GM12878 (cell line): Measurements from ENCODE around the gene EIF3D. TPM values are rescaled to one million over a fixed set of nuclear protein-coding genes. Genes with fewer than 3 reads are reported as not detected.

Experiments
- ATAC-seq: fragments of 200-7000 bp; cut with Tn5 transposase; 3 replicates; pipeline ENCODE4 v1.9.1; 2020; ENCODE audit warnings: mild to moderate bottlenecking, moderate library complexity
- BruUV-seq: library from RNA; stranded (reverse); fragments of 400-500 nt; replicated peaks from 2 replicates; lab custom pipeline; 2021; lab: Mats Ljungman, UMichigan
- CTCF ChIA-PET: fragments of 300-600 bp; sonication (Branson Sonifier 250); formaldehyde crosslinking; extraction: SDS; loops from one replicate; lab custom pipeline; 2021; ENCODE audit warnings: inconsistent platforms; lab: Yijun Ruan, JAX
- POLR2A ChIA-PET: fragments of 350-600 bp; formaldehyde crosslinking; extraction: SDS; loops from one replicate; lab custom pipeline; 2021; ENCODE audit warnings: inconsistent platforms; lab: Charles Lee
- RAD21 ChIA-PET: fragments of 300-600 bp; sonication (Branson Sonifier 250); formaldehyde crosslinking; loops from one replicate; lab custom pipeline; 2023; ENCODE audit warnings: antibody characterized with exemption; ENCODE audit not compliant: unreplicated experiment; lab: Charles Lee
- SMC1A ChIA-PET: fragments of 300-600 bp; sonication (Branson Sonifier 250); formaldehyde crosslinking; loops from one replicate; lab custom pipeline; 2023; ENCODE audit not compliant: unreplicated experiment, uncharacterized antibody; lab: Charles Lee
- DNase-seq: peaks from one replicate; pipeline ENCODE4 v3.0.0-alpha.2; 2011; ENCODE audit warnings: low read depth, low spot score
- FAIRE-seq: peaks from 3 replicates; lab custom pipeline; 2011; peaks lifted over from hg19 to GRCh38; lab: Jason Lieb, UNC
- H2AFZ ChIP-seq: 2 replicates; pipeline ENCODE4 v1.6.0; 2011; ENCODE audit warnings: low read depth, low read length, control low read depth; ENCODE audit not compliant: control insufficient read depth
- H3K27ac ChIP-seq: 2 replicates; pipeline ENCODE4 v1.5.1; 2011; ENCODE audit warnings: control low read depth; ENCODE audit not compliant: control insufficient read depth, insufficient read depth
- H3K27me3 ChIP-seq, 2 experiments: replicated peaks in 1 of 2; 2 replicates each; pipeline versions ENCODE4 v1.6.0 to v1.6.1; 2011; ENCODE audit warnings: low read length in 1 of 2; ENCODE audit not compliant: control insufficient read depth in 2 of 2, insufficient read depth in 2 of 2
- H3K36me3 ChIP-seq, 2 experiments: 2 replicates each; pipeline ENCODE4 v1.5.1; 2011; ENCODE audit warnings: low read length in 1 of 2; ENCODE audit not compliant: control insufficient read depth in 2 of 2, insufficient read depth in 2 of 2
- H3K4me1 ChIP-seq: 2 replicates; pipeline ENCODE4 v1.6.1; 2011; ENCODE audit warnings: mild to moderate bottlenecking, low read length, moderate library complexity, mixed read lengths; ENCODE audit not compliant: control insufficient read depth, insufficient read depth
- H3K4me2 ChIP-seq: 2 replicates; pipeline ENCODE4 v1.6.0; 2011; ENCODE audit warnings: control low read depth; ENCODE audit not compliant: control insufficient read depth, insufficient read depth
- H3K4me3 ChIP-seq: fragments of 200-600 bp; sonication (generic); 2 replicates; pipeline ENCODE4 v1.5.1; 2016
- H3K79me2 ChIP-seq: 2 replicates; pipeline ENCODE4 v1.6.0; 2011; ENCODE audit warnings: low read length; ENCODE audit not compliant: control insufficient read depth, insufficient read depth
- H3K9ac ChIP-seq: 2 replicates; pipeline ENCODE4 v1.8.0; 2011; ENCODE audit warnings: low read length, control low read depth, mixed read lengths; ENCODE audit not compliant: control insufficient read depth, insufficient read depth
- H3K9me3 ChIP-seq: replicated peaks from 3 replicates; pipeline ENCODE4 v1.5.1; 2011; ENCODE audit warnings: mild to moderate bottlenecking, low read length; ENCODE audit not compliant: control insufficient read depth, insufficient read depth
- H4K20me1 ChIP-seq: 2 replicates; pipeline ENCODE4 v1.6.0; 2011; ENCODE audit not compliant: control insufficient read depth, insufficient read depth
- ASH2L ChIP-seq: fragments of 300-600, 200-600 bp; sonication (generic); IDR thresholded peaks from 2 replicates; pipeline ENCODE4 v1.6.1; 2017; ENCODE audit warnings: low read depth, mild to moderate bottlenecking, borderline replicate concordance
- BCL11A ChIP-seq: IDR thresholded peaks from 2 replicates; pipeline ENCODE4 v1.6.1; 2011; ENCODE audit warnings: low read depth, low read length
- CHD4 ChIP-seq: fragments of 200-600 bp; sonication (generic); IDR thresholded peaks from 2 replicates; pipeline ENCODE4 v1.6.1; 2016; ENCODE audit warnings: mild to moderate bottlenecking
- EGR1 ChIP-seq, 2 experiments: IDR thresholded peaks; 1 replicate in 1 of 2; 2 replicates in 1 of 2; pipeline ENCODE4 v1.6.1; 2011 to 2012; ENCODE audit warnings: low read depth in 2 of 2, low read length in 2 of 2, borderline replicate concordance in 1 of 2, mild to moderate bottlenecking in 1 of 2, moderate library complexity in 1 of 2
- ETV6 ChIP-seq, 2 experiments: fragments of 450-650 bp in 1 of 2; IDR thresholded peaks in 1 of 2; conservative IDR thresholded peaks in 1 of 2; 2 replicates each; pipeline ENCODE4 v1.6.1; 2014; ENCODE audit warnings: antibody characterized with exemption in 1 of 2, borderline replicate concordance in 1 of 2, low read depth in 1 of 2, mild to moderate bottlenecking in 1 of 2, moderate library complexity in 1 of 2
- FOXK2 ChIP-seq: fragments of 450-650 bp; IDR thresholded peaks from 2 replicates; pipeline ENCODE4 v1.6.1; 2017; ENCODE audit warnings: mild to moderate bottlenecking, moderate library complexity
- HCFC1 ChIP-seq: fragments of 150-350 bp; IDR thresholded peaks from 2 replicates; pipeline ENCODE4 v1.6.1; 2014; ENCODE audit warnings: low read length
- MYB ChIP-seq: fragments of 150-350 bp; IDR thresholded peaks from 2 replicates; pipeline ENCODE4 v1.6.1; 2014; ENCODE audit warnings: mild to moderate bottlenecking, low read depth, low read length, borderline replicate concordance
- NRF1 ChIP-seq: conservative IDR thresholded peaks from 2 replicates; pipeline ENCODE4 v1.6.1; 2011; ENCODE audit warnings: mild to moderate bottlenecking, low read depth, low read length, improper control_type of control experiment
- POLR2A ChIP-seq: IDR thresholded peaks from 2 replicates; pipeline ENCODE4 v1.6.1; 2011; ENCODE audit warnings: low read depth, mild to moderate bottlenecking, low read length
- POLR2AphosphoS5 ChIP-seq: IDR thresholded peaks from 2 replicates; pipeline ENCODE4 v1.6.1; 2011; ENCODE audit warnings: mild to moderate bottlenecking, low read length, inconsistent platforms
- POU2F2 ChIP-seq: IDR thresholded peaks from 3 replicates; pipeline ENCODE4 v1.6.1; 2011; ENCODE audit warnings: low read depth, mild to moderate bottlenecking, low read length, borderline replicate concordance
- TBL1XR1 ChIP-seq: IDR thresholded peaks from 2 replicates; pipeline ENCODE4 v1.6.1; 2012; ENCODE audit warnings: low read depth, low read length, improper control_type of control experiment
- TCF12 ChIP-seq: IDR thresholded peaks from 2 replicates; pipeline ENCODE4 v1.6.1; 2011; ENCODE audit warnings: low read depth, mild to moderate bottlenecking, low read length
- YY1 ChIP-seq: IDR thresholded peaks from 2 replicates; pipeline ENCODE4 v1.6.1; 2011; ENCODE audit warnings: low read depth, mild to moderate bottlenecking, low read length
- WGBS: methylation state at CpG from one replicate; pipeline ENCODE4 v1.1.6; 2016; ENCODE audit warnings: low lambda C conversion rate; ENCODE audit not compliant: insufficient replicate concordance, insufficient coverage; ENCODE audit errors: missing lambda C conversion rate; 5-methylcytosine and 5-hydroxymethylcytosine counted together
- in situ Hi-C: fragments of 300-500 bp; cut with MboI; formaldehyde crosslinking; loops from 9 replicates; pipeline ENCODE4 v1.14.3; 2018; ENCODE audit warnings: mixed read lengths
- intact Hi-C: fragments of 100-400 bp; cut with micrococcal nuclease; formaldehyde crosslinking; loops from one replicate; pipeline ENCODE4 v1.14.2; 2022; ENCODE audit not compliant: unreplicated experiment
- polyA plus RNA-seq, 11 experiments: library from polyadenylated mRNA; depleted of rRNA in 4 of 11; unstranded in 6 of 11; stranded (reverse) in 5 of 11; fragments of >200 nt; fragmentation: Nextera tagmentation in 4 of 11; fragmentation: Illumina TruSeq in 1 of 11; extraction: Ambion mirVana in 4 of 11; extraction: Trizol in 1 of 11; gene quantifications; 1 replicate in 1 of 11; 2 replicates in 10 of 11; pipeline versions ENCODE4 v1.2.1 to v1.2.3, GENCODE V29; 2011 to 2016; ENCODE audit warnings: inconsistent platforms in 2 of 11, missing spikeins in 2 of 11, low read depth in 1 of 11
- total RNA-seq, 4 experiments: library from RNA; depleted of rRNA in 3 of 4; stranded (reverse); fragments of >200 nt in 3 of 4; fragmentation: Illumina TruSeq in 1 of 4; extraction: Trizol in 1 of 4; gene quantifications; 2 replicates each; pipeline versions ENCODE4 v1.2.1 to v1.2.3, GENCODE V29; 2013 to 2021

EIF3D gene
- total and polyA plus RNA-seq, 10 of the 15 experiments (the other 5 are each of a cell fraction or from before 2014, with no cell fraction given): 240 to 558 (median 420) TPM

DNA sequence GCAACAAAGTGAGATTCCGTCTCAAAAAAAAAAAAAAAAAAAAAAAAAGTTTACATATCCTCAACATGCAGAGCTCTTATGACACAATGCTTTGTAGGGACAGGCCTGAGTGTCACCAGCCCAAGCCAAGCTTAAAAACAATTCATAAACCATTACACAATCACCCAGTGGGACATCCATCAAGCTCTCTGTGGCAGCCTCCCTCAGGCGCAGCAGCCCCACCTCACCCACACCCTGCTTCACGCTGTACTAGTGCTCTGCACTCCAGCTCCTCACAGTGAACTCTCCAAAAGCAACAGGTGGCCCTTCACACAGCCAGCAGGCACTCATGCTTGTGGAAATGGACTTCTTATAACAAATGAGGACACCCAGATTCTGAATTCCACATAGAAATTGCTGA, 18.6 kb downstream of the EIF3D start:
- Histone ChIP-seq H3K36me3 (peaks cover 28 to 29% of the 10 kb centered on the region in 2 experiments), H2AFZ (no peak overlapping the region), H3K27ac (no peak overlapping the region), H4K20me1 (no peaks in the 10 kb centered on the region), H3K4me3 (no peak overlapping the region), H3K9ac (no peak overlapping the region), H3K79me2 (no peaks in the 10 kb centered on the region), H3K4me1 (peaks cover 9% of the 10 kb centered on the region), H3K4me2 (no peak overlapping the region), H3K27me3 (no peaks in the 10 kb centered on the region), H3K9me3 (no peaks in the 10 kb centered on the region; the same call in 2 of the 3 replicates)
- TF ChIP-seq ASH2L (no peak), HCFC1 (no peak), TCF12 (no peak), TBL1XR1 (no peak), POLR2A (peak; percentile 62), FOXK2 (no peak), CHD4 (no peak), ETV6 (conservative IDR thresholded peaks at IDR 0.05 in 1 of 2, IDR thresholded peaks at IDR 0.05 in 1 of 2; ENCODE audit: borderline replicate concordance in 1 of 2, low read depth in 1 of 2) (no peak), EGR1 (IDR thresholded peaks at IDR 0.05; ENCODE audit: borderline replicate concordance in 1 of 2, low read depth in 2 of 2, low read length in 2 of 2) (no peak), POLR2AphosphoS5 (peak; percentile 55; the same call in 1 of the 2 replicates), BCL11A (no peak), NRF1 (no peak), POU2F2 (no peak), YY1 (no peak), MYB (no peak)
- ChIA-PET POLR2A (interaction anchor here (0.6 to 0.9 kb wide), 2 partner anchors 10 to 28 kb away, joined by 4 to 5 read pairs; no protein-coding TSS in a partner anchor), RAD21 (interaction anchor here (0.6 to 1.2 kb wide), 4 partner anchors 12 to 289 kb away, joined by 3 to 5 read pairs (median 4); no protein-coding TSS in a partner anchor), SMC1A (interaction anchor here (1.3 kb wide), 1 partner anchor 18 kb away, joined by 3 read pairs; no protein-coding TSS in a partner anchor), CTCF (interaction anchor here (0.6 to 2.3 kb wide), 12 partner anchors 9 to 445 kb away, joined by 3 to 9 read pairs (median 4); no protein-coding TSS in a partner anchor)
- no TSS peak for BruUV-seq
- intact Hi-C loops (no loop called here), in situ Hi-C loops (loop anchor here (25.0 kb wide), 1 partner anchor 1098 kb away; the partner anchor contains the start of gene MCM5)
- no peak for FAIRE-seq
- DNase-seq: no peak
- ATAC-seq: no peak
- 96% methylated on average over 2 of the region's 3 CpGs for WGBS
